NCI-H1092 treated with DMSO at 0.1 percent for 48 hours (cell line): ENCODE results near the gene PHC3.
A peak's percentile ranks its signal among the peaks of the same experiment; 100 is the strongest.

Experiments
- DNase-seq: peaks from one replicate; lab custom pipeline; 2025; lab: John Stamatoyannopoulos, UW

Gene PHC3

DNA sequence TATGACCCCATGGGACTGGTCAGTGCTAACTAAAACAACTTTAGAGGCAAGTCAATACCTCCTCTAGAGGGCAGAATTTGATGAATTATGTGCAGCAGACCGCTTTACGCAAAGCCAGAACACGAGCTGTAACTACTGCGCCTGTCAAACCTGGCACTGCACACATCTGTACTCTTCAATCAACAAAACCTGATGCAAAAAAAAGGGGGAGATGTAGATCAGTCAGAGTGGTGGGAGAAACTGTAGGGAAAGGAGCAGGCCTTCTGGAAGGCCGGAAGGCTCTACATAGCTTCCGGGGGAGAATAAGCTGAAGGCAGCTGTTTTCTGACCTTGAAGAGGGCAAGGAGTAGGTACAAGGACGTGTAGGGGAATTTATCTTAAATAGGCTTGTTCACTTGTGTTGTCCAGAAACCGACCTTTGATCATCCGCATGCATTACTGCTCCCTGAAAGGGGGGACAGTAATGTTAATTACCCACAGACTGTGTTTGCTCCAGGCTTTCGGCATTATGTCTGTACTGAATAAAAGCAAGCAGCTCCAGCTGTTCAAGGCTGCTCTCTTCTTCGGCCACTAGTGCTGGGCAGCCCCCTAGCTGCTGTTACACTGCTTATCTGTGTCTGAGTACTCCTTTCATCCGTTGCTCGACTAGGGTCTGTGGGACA lies 102.8 kb downstream of the PHC3 start:
- no peak for DNase-seq

DNA sequence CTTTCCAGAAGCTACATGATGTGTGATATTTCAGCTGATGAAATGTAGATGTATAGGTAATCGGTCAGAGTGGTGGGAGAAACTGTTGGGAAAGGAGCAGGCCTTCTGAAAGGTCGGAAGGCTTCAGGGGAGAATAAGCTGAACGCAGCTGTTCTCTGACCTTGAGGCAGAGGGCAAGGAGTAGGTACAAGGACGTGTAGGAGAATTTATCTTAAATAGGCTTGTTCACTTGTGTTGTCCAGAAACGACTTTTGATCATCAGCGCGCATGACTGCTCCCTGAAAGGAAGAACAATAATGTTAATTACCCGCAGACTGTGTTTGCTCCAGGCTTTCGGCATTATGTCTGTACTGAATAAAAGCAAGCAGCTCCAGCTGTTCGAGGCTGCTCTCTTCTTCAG lies 104.2 kb downstream of the PHC3 start:
- no peak for DNase-seq

DNA sequence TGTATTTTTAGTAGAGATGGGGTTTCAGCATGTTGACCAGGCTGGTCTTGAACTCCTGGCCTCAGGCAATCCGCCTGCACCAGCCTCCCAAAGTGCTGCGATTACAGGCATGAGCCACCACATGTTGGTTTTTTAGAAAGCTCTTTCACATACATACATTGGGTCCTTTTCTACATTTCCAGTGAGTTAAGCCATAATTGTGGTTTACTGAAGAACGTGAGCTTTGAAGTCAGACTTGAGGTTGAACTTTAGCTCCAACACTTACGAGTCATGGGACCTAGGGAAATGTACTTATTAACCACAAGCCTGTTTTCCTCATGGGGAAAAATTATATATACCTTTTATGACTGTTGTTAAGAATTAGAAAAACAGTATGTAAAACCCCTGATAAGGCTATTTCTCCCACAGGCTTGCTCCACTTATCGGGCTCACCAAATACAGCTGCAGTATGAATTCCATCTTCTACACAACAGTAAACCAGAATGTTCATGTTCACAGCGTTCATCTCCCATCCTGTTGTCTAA lies 104.8 kb downstream of the PHC3 start:
- DNase-seq: no peak

DNA sequence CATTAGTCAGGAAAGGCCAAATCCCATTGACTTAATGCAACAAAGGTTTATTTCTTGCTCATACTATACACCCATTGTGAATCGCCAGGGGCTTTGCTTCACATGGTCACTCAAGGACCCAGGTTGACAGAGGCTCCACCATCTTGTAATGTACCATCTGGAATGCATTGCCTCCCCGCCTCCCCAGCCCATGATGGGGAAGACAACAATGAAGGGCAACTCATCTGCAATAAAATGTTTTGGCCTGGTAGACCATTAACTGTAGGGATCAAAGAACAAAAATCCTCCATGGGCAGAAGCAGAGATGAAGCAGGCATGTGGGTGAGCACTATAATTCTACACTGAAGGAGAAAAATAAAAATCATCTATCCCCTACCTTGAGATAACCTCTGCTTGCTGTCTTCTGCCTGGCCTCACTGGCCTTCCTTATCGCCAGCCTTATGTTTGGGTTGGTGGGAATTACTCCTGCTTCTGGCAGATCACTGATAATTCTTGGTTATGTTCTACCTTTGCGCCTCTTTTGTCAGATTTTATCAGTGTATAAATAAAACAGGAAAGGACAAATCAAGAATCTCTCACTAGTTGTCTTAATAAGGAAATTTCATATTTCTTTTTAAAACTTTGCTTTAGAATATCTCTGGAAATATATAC lies 106.0 kb downstream of the PHC3 start:
- no peak for DNase-seq

DNA sequence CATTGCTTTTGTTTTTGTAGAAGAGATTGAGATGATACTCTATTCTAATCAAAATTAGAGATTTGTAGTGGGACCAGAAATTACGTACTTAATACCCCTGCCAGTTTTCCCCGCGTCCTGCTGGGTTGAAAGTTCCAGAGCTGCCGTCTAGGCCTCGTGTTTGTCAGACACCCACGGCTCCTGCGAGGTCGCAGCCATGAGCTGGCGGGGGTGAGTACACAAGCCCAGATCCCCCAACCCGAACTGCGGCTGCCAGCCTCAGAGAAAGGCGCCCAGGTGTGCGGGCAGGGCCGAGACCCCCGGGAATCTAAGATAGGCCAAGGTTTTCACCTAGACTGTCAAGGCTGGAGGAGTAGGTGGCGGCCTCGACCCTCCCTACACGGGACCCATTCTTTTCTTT lies 117.4 kb downstream of the PHC3 start:
- DNase-seq: no peak

DNA sequence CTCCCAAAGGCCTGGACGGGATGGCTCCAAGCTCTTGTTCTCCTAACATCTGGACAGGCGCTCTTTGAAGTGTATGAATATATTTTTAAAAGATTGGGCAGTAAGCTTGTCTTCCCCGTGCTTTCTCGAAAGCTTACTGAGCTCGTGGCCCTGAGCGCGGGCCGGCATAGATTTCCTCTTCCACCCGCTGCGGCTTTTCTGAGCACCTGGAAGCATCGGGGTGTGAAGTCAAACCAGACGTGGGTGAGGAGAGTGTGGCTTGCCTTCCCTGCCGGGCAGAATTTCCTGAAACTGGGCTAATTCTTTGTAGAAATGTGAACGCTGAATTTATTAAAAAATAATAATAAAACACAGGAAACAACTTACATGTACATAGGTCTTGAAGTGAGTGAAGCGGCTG lies 117.8 kb downstream of the PHC3 start:
- DNase-seq: no peak

DNA sequence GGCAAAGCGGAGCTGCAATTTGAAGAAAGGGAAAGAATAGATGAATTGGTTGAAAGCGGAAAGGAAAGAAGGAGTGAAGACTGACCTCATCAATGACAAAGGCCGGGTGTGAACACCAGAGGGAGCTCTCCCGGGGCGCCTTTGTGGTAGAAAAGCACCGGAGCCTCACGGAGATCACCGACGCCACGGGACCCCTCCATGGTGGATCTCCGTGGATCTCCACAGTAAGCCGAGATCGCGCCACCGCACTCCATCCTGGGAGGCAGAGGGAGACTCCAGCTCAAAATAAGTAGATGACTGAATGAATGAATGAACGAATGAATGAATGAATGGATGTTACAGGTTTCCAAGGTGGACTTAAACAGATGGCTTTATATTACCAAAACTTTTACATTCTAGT lies 118.8 kb downstream of the PHC3 start:
- DNase-seq: no peak

DNA sequence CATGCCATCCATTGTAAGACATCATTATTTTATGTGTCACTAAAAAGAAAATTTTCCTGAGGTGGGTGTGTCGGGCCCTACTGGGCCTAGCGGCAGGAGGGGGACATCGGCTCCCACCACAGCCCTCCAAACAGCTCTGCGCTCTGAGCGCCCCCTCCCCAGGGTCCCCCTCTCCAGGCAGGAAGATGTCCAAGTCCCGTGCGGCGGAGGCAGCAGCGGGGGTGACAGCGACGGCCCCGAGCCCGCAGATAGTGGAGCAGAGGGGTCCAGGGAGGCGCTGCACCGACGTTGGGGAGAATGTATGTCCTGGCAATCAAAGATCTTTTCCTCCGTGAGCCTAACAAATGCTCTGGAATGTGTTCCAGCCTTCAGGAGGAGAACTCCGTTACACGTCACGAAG lies 119.5 kb downstream of the PHC3 start:
- no peak for DNase-seq

DNA sequence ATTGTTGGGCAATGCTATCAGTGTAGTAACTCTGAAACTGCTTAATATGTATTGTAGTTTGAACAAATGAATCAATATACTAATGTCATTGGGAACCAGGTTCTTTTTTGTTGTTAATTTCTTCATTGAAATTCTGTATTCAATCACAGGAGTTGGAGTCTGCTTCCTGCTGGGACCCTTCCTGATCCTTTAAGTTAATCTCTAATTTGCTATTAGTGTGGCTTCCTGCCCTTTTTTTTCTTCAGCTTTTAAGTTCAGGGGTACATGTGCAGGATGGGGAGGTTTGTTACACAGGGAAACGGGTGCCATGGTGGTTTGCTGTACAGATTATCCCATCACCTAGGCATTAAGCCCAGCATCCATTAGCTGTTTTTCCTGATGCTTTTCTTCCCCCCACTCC lies 122.1 kb downstream of the PHC3 start:
- no peak for DNase-seq

DNA sequence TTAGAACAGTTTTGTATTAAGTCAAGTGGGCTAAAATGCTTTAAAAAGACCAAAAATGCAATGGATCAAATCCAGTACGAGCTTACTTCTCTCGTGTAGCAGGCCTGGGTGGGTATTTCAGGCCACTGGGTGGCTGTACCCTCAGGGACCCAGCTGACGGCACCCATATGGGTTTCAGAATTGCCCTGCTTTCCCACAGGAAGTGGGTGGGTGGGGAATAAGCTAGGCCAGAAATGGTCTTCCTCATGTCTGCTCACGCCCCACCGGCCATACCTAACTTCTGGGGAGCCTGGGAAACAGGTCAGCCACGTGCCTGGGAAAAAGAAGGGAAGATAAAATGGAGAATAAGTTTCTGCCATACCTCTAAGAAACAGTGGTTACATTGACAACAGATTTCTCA lies 123.4 kb downstream of the PHC3 start:
- no peak for DNase-seq

DNA sequence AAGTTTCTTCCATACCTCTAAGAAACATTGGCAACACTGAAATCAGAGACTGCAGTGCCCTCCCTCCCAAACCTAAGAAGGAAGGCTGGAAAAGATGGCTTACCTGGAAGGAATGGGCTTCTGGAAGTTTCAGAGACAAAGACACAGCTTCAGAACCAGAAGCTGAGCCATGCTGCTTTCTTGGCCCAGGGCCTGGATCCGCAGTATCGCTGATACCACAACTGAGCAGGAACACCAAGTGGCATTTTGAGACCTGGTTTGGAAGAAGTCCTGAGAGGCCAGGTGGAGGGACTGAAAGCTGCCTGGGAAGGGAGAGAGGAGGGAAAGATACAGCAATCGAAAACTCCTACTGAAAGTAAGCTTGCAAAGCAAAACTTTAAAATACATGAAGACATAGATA lies 124.0 kb downstream of the PHC3 start:
- no peak for DNase-seq

DNA sequence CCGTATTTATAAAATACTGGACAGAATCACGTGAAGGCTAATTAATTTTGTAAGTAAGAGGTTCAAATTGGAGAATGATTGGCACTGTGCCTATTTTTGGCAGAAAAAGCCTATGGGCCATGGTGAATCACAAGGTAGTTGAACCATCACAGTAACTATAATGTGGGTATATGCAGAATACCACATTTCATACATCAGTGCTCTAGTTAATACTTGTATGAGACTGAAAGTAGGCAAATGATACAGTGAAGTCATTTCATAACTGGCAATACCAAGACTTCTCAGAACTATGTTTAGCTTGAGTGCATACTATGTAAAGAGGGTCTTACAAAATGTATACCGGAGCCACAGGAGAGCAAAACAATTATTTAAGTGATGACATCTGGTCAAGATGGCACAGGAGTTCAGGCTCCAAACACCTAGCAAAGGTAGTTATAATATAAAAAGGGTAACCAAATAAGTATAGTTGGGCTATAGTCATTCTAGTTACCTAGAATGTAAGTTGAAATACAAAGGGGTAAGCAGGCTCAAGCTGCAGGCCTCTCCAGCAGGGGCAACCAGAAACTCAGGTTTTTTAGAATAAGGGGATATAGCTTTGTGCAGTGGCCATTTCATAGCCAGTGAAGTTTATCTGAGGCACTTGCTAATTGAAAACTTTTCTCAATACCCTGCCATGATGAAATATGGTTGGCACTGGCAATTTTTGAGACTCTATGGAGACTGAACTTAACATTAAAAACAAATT lies 124.7 kb downstream of the PHC3 start:
- no peak for DNase-seq

DNA sequence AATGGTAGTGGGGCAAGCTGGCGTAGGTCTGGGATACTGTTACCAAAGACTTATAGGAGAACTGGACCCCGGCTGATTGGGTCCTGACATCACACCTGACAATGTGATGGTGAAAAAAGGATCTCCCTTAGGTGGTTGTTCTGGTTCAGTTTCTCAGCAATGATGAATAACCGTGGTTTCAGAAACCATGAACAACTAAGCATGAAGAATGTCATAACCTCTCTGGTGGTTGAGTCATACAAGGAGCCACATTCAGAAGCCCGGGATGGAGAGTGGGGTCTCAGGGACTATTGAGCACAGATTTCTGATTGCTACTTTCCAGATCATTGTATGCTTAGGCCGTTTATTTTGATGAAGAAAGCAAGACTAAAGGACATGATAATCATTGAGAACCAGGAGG lies 126.3 kb downstream of the PHC3 start:
- no peak for DNase-seq

DNA sequence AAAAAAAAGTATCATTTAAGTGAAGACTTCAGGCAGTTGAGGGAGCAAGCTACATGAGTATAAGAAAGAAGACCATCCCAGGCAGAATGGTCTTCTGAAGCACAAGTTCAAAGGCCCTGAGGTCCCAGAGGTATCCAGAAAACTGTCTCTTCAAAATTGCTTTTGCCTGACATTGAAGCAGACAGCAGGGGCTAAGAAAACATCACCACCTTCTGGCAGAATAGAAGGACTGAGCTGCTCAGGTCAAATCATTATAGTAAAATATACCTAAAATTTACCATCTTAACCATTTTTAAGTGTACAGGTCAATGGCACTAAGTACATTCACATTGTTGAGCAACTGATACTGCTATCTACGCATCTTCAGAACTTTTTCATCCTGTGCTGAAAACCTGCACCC lies 127.3 kb downstream of the PHC3 start:
- DNase-seq: peak; percentile 2

DNA sequence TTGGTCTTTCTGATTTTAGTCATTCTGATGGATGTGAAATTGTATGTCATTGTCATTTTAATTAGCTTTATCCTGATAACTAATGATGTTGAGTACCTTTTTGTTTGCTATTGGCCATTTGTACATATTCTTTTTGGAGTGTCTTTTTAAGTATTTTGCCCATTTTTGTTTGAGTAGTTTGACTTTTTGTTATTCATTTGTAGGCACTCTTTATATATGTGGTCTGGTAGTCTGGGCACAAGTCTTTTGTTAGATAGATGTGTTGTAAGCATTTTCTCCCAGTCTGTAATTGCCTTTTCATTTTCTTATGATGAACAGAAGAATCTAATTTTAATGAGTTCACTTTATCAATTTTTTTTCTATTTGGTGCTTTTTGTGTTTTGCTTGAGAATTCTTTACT lies 129.1 kb downstream of the PHC3 start:
- DNase-seq: no peak

DNA sequence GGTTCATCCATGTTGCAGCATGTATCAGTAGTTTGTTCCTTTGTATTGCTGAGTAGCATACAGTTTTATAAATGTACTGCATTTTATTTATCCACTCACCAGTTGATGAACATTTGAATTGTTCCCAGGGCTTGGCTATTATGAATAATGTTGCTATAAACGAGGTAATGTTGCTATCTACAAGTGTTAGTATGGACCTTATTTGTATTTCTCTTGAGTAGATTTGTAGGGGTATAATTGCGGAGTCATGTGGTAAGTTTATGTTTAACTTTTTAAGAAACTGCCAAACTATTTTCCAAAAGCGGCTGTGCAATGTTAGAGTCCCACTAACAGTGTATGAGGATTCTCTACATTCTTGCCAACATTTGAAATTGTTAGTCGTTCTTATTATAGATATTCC lies 130.8 kb downstream of the PHC3 start:
- no peak for DNase-seq

DNA sequence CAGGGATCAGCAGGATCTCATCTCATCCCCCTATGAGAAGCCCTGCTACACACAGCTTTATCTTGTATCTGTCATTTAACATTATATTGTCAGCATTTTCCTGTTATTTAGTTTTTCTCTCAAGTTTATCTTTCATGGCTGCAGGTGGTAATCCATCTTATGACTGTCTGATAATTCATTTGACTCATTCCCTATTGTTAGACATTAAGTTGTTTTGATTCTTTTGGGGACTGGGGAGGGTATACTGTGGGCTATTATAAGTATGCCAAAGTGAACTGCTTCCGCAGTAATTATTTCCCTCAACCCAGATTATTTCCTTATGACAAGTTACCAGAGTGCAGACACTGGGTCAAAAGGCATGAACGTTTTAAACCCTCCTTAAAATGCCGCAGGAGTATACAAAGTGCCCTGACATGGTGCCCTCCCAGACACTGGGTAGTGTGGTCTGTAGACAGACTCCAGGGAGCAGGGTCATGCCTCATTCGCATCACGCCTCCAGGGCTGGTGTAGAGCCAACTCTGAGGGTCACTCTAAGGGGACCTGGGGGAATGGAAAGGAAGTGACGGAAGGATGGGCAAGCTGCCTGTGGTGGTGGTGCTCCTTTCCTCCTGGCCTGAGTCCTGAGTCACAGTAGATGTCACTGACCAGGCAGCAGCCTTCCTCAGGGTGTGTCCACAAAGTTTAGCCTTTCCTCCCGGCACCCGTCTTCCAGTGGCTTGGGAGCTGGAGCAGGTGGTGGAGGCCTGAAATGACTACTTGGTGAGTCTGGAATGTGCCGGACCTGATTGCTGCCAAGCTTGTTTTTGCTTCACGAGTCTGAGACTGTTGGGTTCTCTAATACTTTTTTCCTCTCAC lies 132.2 kb downstream of the PHC3 start:
- DNase-seq: no peak

DNA sequence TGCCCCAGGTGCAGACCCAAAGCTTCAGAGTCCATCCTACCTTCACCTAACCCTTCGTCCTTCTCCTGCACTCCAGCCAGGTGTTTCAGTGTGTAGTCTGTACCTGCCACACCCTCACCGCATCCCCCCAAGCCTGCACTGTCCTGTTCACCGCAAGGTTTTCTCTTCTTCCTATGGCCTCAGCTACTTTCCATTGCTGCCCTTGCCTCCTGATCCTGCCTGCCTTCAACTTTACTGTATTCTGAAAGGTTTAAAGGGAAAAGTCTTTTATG lies 134.5 kb downstream of the PHC3 start:
- no peak for DNase-seq

DNA sequence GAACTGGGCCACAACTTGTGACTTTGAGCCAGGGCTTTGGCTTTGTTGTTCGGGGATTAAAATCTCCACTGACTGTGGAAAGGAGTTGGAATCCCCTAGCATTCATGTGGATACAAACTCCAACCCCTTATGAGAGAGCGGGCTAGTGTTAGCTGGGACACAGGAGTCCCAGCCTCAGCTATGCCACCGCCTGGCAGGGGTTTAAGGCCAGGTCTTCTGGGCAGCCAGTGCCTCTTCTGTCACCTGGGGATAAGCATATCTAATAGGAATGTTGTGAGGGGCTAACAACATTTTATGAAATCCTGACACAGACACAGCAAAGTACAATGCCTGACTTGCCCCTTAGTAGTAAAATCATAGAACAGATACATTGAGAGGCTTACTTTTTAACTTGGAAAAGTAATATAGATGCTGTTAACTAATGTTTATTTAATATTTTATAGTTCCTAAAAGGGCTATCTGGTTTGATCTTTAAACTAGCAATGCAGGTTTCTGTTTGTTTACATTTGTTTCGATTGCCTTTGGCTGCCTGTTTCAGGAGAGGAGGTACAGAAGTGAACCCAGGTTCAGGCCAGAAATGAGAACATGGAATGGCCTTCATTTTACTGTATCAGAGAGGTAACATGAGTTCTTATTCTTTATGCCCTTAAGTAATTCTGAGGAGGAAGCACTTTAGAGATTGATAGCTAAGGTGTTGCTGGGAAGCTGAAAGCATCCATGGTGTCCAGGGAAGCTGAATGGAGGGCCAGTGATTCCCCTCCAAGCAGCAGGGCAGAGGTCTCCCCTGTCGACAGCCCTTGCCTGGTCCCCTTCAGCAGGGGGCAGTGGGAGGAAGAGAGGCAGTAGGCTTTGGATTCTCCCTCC lies 135.0 kb downstream of the PHC3 start:
- DNase-seq: no peak

DNA sequence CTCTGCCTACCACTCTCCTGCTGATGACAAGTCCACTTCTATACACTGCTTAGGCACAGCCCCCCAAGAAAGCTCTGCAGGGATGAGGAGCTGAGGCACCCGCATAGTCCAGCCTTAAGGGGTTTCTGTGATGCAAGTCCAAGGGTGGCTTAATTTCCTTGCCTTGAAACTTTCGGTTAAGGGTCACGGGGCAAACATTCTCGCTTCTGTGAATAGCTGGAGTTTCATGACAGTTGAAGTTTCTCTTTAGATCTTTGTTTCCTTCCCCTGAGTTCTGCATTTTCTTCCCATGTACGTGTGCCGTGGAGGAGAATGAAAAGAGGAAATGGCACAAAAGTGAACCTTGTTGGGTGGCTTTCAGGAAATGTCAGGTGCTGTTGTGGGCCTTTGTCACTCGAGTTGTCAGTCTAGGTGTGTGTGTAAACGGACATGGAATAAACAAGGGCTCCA lies 136.7 kb downstream of the PHC3 start:
- no peak for DNase-seq

DNA sequence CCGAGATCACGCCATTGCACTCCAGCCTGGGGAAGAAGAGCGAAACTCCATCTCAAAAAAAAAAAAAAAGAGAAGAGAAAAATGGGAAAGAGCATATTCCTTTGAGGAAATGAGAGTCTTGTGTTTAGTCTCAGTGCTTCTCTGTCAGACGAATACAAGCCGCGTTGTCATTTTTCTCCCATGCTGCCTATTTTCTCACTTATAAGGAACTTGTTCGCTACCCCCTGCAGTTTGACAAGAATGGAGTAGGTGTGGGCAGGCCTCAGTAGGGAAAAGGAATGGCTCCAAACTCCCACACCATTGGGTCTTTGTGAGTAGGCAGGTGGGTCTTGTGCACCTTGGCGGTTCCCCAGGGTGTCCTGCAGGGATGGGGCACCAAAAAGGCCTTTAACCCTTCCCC lies 137.3 kb downstream of the PHC3 start:
- no peak for DNase-seq

DNA sequence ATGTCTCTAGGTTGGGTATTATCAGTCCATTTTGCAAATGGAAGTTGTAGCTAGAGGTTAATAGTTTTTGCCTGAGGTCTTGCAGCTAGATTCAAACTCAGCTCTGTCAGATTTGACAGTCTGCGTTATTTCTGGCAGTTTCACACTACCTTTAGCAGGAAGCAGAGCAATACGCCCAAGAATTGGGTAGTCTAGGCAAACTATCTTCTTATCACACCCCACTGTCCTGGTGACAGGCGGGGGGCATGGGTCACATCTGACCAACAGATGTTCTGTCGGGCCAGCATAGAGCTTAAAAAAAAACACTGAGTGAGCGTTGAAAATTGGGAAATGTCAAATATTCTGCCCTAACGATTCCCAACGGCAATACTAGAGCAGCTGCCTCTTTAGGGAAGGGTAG lies 138.0 kb downstream of the PHC3 start:
- no peak for DNase-seq
